HEK293 (cell line): ENCODE data around the gene RIN3.

Source experiments
- CTCF ChIA-PET: fragments of 350-600 bp; formaldehyde crosslinking; extraction: SDS; loops from one replicate; lab custom pipeline; 2021; ENCODE audit warnings: antibody characterized with exemption; lab: Yijun Ruan, JAX
- POLR2A ChIA-PET: fragments of 300-600 bp; formaldehyde crosslinking; extraction: SDS; loops from one replicate; lab custom pipeline; 2020; ENCODE audit warnings: antibody characterized with exemption, inconsistent platforms; lab: Yijun Ruan, JAX
- H3K27ac ChIP-seq: fragments of 200-500 bp; sonication (Bioruptor generic); 2 replicates; pipeline ENCODE4 v1.5.1; 2014; ENCODE audit warnings: low read depth, low read length, control low read depth, inconsistent platforms; ENCODE audit errors: extremely low read depth
- H3K36me3 ChIP-seq, 2 experiments: fragments of 200-500 bp in 1 of 2; sonication (Bioruptor generic) in 1 of 2; 1 replicate in 1 of 2; 2 replicates in 1 of 2; pipeline ENCODE4 v1.5.1; 2014 to 2017; ENCODE audit warnings: inconsistent platforms in 2 of 2, low read length in 2 of 2; ENCODE audit not compliant: control insufficient read depth in 2 of 2, insufficient read depth in 1 of 2
- H3K4me1 ChIP-seq: fragments of 200-500 bp; sonication (Bioruptor generic); 2 replicates; pipeline ENCODE4 v1.5.1; 2014; ENCODE audit warnings: mild to moderate bottlenecking, low read length, inconsistent platforms; ENCODE audit not compliant: control insufficient read depth, insufficient read depth
- H3K4me3 ChIP-seq: 2 replicates; pipeline ENCODE4 v1.5.1; 2011; ENCODE audit warnings: low read depth, mild to moderate bottlenecking, control low read depth, low read length, moderate library complexity
- H3K9me3 ChIP-seq: fragments of 200-500 bp; sonication (Bioruptor generic); 2 replicates; pipeline ENCODE4 v1.5.1; 2014; ENCODE audit warnings: low read depth, low read length, inconsistent platforms; ENCODE audit not compliant: control insufficient read depth, insufficient read depth
- GFI1B ChIP-seq: fragments of 450-650 bp; formaldehyde crosslinking; IDR thresholded peaks from 2 replicates; pipeline ENCODE4 v1.5.1; 2016; ENCODE audit warnings: missing biosample characterization, missing genetic modification characterization
- GLI2 ChIP-seq: fragments of 450-650 bp; formaldehyde crosslinking; IDR thresholded peaks from 2 replicates; pipeline ENCODE4; 2017; ENCODE audit warnings: missing biosample characterization, missing genetic modification characterization, low read depth, borderline replicate concordance
- SP2 ChIP-seq: fragments of 450-650 bp; formaldehyde crosslinking; IDR thresholded peaks from 2 replicates; pipeline ENCODE4 v1.5.1; 2016; ENCODE audit warnings: missing biosample characterization, missing genetic modification characterization
- ZNF140 ChIP-seq: fragments of 450-650 bp; formaldehyde crosslinking; IDR thresholded peaks from 2 replicates; pipeline ENCODE4 v1.5.1; 2016; ENCODE audit warnings: missing biosample characterization, missing genetic modification characterization
- ZNF155 ChIP-seq: fragments of 450-650 bp; formaldehyde crosslinking; IDR thresholded peaks from 2 replicates; pipeline ENCODE4 v1.5.1; 2016; ENCODE audit warnings: missing biosample characterization, missing genetic modification characterization
- ZNF184 ChIP-seq: fragments of 450-650 bp; IDR thresholded peaks from 2 replicates; pipeline ENCODE4 v1.5.1; 2018; ENCODE audit warnings: missing biosample characterization, mild to moderate bottlenecking, missing genetic modification characterization
- ZNF621 ChIP-seq: fragments of 450-650 bp; formaldehyde crosslinking; IDR thresholded peaks from 2 replicates; pipeline ENCODE4 v1.5.1; 2017; ENCODE audit warnings: missing biosample characterization, missing genetic modification characterization
- ZNF701 ChIP-seq: fragments of 450-650 bp; formaldehyde crosslinking; IDR thresholded peaks from 2 replicates; pipeline ENCODE4 v1.5.1; 2016; ENCODE audit warnings: missing biosample characterization, missing genetic modification characterization
- ZNF792 ChIP-seq: fragments of 450-650 bp; formaldehyde crosslinking; IDR thresholded peaks from 2 replicates; pipeline ENCODE4 v1.5.1; 2016; ENCODE audit warnings: missing biosample characterization, missing genetic modification characterization
- ZSCAN16 ChIP-seq: fragments of 450-650 bp; formaldehyde crosslinking; IDR thresholded peaks from 2 replicates; pipeline ENCODE4 v1.5.1; 2016; ENCODE audit warnings: missing biosample characterization, missing genetic modification characterization
- ZSCAN30 ChIP-seq: fragments of 450-650 bp; IDR thresholded peaks from 2 replicates; pipeline ENCODE4 v1.5.1; 2018; ENCODE audit warnings: missing biosample characterization, mild to moderate bottlenecking, missing genetic modification characterization, moderate library complexity
- TF ChIP-seq, protein P1 (sequence below): fragments of 450-650 bp; formaldehyde crosslinking; IDR thresholded peaks from 2 replicates; pipeline ENCODE4 v1.5.1; 2016; ENCODE audit warnings: missing biosample characterization, missing genetic modification characterization
- TF ChIP-seq, protein P2 (sequence below): fragments of 450-650 bp; formaldehyde crosslinking; IDR thresholded peaks from 2 replicates; pipeline ENCODE4 v1.5.1; 2017; ENCODE audit warnings: missing biosample characterization, missing genetic modification characterization
- TF ChIP-seq, protein P3 (sequence below): fragments of 450-650 bp; formaldehyde crosslinking; IDR thresholded peaks from 2 replicates; pipeline ENCODE4 v1.5.1; 2016; ENCODE audit warnings: missing biosample characterization, missing genetic modification characterization
- TF ChIP-seq, protein P4 (sequence below): fragments of 450-650 bp; formaldehyde crosslinking; IDR thresholded peaks from 2 replicates; pipeline ENCODE4 v1.5.1; 2016; ENCODE audit warnings: missing biosample characterization, missing genetic modification characterization

RIN3 gene

DNA sequence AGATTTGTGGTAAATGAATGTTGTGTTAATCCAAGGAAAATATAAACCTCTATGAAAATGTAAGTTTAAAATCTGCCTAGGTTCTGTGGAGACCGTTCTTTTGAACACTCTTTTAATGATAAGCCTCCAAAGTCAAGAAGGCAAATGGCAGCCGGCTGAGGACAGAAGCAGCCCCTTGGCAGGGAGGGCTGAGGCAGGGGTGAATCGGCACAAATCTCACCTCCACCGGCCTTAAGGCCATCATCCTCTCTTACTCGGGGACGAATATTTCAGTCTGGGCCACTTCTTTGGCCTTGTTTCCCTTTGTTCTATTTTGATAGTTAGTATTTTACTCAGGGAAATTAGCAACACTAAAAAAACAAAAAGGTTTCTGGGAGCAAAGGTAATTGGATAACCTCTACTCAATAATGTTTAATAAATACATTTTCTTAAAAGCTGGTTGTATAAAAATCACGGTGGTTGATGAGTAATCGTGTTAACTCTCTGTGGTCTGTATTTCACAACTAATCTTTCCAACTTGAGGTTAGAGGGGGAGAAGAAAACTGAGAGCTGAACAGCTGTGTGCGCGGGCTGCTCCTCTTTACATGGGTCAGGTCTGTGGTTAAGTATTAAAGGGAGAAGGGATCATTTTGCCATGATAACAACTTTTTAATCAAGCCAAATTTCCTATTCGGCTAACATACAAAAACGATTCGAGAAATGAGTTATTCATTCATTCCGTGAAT is 216.2 kb downstream of the RIN3 start:
- H3K27ac ChIP-seq: no peak overlapping the region
- no peak for TF ChIP-seq ZNF155 (tag by site-specific recombination)
- TF ChIP-seq ZSCAN16: no peak
- TF ChIP-seq ZNF184: no peak
- TF ChIP-seq, protein P1, sequence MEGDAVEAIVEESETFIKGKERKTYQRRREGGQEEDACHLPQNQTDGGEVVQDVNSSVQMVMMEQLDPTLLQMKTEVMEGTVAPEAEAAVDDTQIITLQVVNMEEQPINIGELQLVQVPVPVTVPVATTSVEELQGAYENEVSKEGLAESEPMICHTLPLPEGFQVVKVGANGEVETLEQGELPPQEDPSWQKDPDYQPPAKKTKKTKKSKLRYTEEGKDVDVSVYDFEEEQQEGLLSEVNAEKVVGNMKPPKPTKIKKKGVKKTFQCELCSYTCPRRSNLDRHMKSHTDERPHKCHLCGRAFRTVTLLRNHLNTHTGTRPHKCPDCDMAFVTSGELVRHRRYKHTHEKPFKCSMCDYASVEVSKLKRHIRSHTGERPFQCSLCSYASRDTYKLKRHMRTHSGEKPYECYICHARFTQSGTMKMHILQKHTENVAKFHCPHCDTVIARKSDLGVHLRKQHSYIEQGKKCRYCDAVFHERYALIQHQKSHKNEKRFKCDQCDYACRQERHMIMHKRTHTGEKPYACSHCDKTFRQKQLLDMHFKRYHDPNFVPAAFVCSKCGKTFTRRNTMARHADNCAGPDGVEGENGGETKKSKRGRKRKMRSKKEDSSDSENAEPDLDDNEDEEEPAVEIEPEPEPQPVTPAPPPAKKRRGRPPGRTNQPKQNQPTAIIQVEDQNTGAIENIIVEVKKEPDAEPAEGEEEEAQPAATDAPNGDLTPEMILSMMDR (tag by site-specific recombination): no peak
- no peak for TF ChIP-seq ZSCAN30 (tag by site-specific recombination)
- TF ChIP-seq GLI2 (tag by site-specific recombination): no peak
- no peak for TF ChIP-seq ZNF701
- TF ChIP-seq GFI1B (tag by site-specific recombination): no peak
- H3K4me3 ChIP-seq: no peak overlapping the region
- H3K4me1 ChIP-seq: no peaks in the 10 kb centered on the region
- H3K36me3 ChIP-seq: peaks cover 9 to 19% of the 10 kb centered on the region in 2 experiments; a peak in 2 of 3 replicates
- POLR2A ChIA-PET: interaction anchor here (6.6 kb wide), 1 partner anchor 18 kb away, joined by 34 read pairs; the partner anchor contains the start of gene LGMN
- CTCF ChIA-PET: no interaction called here
- no peaks in the 10 kb centered on the region for H3K9me3 ChIP-seq

DNA sequence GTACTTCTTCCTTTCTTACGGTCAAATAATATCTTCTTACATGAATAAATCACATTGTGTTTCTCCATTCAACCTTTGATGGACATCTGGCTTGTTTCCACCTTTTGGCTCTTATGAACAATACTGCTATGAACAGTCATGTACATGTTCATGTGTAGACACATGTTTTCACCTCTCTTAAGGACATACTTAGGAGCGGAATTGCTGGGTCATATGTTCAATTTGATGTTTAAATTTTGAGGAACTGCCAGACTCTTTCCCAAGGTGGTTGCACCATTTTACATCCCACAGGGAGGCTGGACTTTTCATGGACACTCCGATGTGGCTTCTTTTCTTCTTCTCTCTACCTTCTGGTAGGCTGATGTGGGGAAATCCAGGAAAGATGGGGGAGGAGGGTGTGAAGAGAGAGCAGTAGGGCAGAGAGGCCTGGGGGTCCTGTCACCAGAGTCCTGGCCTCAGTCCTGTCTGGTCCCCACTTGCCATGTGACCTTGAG is 218.1 kb downstream of the RIN3 start:
- H3K4me3 ChIP-seq: no peak overlapping the region
- H3K4me1 ChIP-seq: no peaks in the 10 kb centered on the region
- H3K9me3 ChIP-seq: no peaks in the 10 kb centered on the region
- peaks cover 9 to 19% of the 10 kb centered on the region in 2 experiments; a peak in 2 of 3 replicates for H3K36me3 ChIP-seq
- no peak overlapping the region for H3K27ac ChIP-seq
- no peak for TF ChIP-seq SP2 (tag by site-specific recombination)
- TF ChIP-seq ZNF140 (tag by site-specific recombination): peak; percentile 99
- TF ChIP-seq, protein P2, sequence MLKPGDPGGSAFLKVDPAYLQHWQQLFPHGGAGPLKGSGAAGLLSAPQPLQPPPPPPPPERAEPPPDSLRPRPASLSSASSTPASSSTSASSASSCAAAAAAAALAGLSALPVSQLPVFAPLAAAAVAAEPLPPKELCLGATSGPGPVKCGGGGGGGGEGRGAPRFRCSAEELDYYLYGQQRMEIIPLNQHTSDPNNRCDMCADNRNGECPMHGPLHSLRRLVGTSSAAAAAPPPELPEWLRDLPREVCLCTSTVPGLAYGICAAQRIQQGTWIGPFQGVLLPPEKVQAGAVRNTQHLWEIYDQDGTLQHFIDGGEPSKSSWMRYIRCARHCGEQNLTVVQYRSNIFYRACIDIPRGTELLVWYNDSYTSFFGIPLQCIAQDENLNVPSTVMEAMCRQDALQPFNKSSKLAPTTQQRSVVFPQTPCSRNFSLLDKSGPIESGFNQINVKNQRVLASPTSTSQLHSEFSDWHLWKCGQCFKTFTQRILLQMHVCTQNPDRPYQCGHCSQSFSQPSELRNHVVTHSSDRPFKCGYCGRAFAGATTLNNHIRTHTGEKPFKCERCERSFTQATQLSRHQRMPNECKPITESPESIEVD (tag by site-specific recombination): no peak
- TF ChIP-seq ZNF792 (tag by site-specific recombination): no peak
- TF ChIP-seq, protein P3, sequence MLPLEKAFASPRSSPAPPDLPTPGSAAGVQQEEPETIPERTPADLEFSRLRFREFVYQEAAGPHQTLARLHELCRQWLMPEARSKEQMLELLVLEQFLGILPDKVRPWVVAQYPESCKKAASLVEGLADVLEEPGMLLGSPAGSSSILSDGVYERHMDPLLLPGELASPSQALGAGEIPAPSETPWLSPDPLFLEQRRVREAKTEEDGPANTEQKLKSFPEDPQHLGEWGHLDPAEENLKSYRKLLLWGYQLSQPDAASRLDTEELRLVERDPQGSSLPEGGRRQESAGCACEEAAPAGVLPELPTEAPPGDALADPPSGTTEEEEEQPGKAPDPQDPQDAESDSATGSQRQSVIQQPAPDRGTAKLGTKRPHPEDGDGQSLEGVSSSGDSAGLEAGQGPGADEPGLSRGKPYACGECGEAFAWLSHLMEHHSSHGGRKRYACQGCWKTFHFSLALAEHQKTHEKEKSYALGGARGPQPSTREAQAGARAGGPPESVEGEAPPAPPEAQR (tag by site-specific recombination): no peak
- no peak for TF ChIP-seq ZNF621 (tag by site-specific recombination)
- TF ChIP-seq, protein P4, sequence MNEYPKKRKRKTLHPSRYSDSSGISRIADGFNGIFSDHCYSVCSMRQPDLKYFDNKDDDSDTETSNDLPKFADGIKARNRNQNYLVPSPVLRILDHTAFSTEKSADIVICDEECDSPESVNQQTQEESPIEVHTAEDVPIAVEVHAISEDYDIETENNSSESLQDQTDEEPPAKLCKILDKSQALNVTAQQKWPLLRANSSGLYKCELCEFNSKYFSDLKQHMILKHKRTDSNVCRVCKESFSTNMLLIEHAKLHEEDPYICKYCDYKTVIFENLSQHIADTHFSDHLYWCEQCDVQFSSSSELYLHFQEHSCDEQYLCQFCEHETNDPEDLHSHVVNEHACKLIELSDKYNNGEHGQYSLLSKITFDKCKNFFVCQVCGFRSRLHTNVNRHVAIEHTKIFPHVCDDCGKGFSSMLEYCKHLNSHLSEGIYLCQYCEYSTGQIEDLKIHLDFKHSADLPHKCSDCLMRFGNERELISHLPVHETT (tag by site-specific recombination): no peak
- TF ChIP-seq, all 188 proteins: peak for 1
- CTCF ChIA-PET: no interaction called here
- POLR2A ChIA-PET: interaction anchor here (6.6 kb wide), 1 partner anchor 16 kb away, joined by 34 read pairs; the partner anchor contains the start of gene LGMN
